ENCODE data around the gene THEM5.
"Not testable (repeated sequence)": the region's sequence is repeated elsewhere in the genome, so short reads cannot be mapped to it uniquely, and the experiment has no call there.

Gene THEM5

DNA sequence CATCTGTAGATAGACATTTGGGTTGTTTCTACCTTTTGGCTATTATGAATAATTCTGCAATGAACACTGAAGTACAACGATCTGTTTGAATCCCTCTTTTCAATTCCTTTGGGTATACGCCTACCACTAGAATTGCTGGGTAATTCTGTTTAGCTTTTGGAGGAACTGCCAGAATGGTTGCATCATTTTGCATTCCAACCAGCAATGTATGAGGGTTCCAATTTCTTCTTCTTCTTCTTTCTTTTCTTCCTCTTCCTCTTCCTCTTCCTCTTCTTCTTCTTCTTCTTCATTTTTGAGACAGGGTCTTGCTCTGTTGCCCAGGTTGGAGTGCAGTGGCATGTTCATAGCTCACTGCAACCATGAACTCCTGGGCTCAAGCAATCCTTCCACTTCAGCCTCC lies 13.8 kb upstream of the THEM5 start:
- DNase-seq: no peak

DNA sequence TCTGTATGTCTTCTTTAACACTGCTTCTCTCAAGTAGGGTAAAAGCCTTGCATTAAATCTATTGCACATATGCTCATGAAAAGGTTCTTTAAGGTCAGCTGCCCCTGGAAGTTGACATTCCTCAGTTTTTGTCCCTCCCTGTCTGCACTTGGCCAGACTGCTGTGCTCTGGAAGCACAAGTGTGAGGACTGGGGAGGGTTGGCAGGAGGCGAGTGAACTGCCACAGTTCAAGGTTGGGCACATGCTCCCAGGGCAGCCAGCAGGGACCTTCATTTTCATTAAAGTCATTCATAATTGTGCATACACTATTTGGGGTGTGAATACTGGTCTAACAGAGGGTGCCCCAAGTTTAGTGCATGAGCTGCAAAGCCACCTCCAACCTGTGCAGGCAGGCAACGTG lies 10.9 kb upstream of the THEM5 start:
- no peak for DNase-seq

DNA sequence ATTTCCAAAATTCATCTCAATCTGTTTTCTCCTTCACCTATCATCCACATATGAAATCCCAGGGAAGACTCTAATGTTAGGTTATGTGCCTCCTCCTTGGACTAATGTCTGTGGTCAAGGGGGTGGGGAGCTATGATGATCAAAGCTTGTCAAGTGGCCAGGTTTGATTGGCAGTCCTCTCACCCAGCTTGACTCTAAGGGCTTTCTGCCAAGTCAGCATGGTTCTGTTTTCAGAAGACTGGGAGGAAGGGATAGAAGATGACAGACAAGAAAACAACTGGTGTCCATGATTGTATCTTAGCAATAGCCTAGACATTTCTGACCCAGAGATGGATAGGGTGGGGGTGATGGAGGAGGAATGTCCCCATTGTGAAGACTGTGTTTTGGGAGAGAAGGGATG lies 9.1 kb upstream of the THEM5 start:
- DNase-seq: no peak

DNA sequence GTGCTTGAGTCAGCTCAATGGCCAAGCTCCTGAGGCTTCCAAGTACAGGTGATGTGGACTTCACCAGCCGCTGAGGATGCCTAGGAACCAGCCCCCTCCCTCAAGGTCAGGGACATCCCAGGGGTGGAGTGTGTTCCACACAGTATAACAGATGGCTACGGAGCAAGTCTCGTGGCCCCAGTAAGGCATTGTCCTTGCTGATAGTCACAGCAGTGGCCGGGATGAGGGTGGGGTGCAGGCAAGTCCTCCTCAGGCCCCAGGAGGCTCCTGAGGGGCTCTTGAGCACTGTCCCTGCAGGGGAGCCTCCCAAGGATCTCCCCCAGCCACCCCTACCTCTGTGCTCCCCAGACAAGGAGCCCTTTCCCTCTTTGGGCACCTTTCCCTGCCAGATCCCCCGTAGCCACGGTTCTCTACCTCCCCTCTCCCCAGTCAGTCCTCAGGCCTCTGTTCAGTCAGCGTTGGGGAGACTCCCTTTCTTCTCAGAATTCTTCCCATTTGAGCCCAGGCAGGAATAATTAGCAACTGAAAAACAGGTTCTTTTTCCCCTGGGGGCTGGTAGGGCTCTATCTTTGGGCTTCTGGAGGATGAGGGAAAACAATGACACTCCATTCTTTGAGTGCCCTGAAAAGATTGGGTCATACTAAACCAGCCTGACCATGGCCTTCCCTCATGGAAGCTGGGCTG lies 7.1 kb upstream of the THEM5 start:
- no peak for DNase-seq

DNA sequence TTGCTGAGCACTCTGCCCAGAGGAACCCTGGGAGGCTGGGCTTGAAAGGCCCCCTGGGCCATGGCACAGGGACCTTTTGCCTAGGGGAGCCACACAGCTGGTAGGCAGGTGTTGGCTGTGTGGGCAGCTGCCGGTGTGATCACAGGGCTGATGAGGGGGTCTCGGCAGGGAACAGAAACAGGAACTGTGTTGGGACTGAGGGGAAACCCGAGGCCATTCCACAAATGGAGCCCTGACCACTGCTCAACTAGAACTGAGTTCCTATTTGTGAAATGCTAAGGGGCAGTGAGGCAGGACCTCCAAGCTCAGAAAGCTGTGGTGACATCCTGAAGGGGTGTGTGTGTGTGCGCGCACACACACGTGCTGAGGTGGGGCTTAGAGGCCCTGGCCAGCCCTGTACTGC lies 6.4 kb upstream of the THEM5 start:
- DNase-seq: no peak

DNA sequence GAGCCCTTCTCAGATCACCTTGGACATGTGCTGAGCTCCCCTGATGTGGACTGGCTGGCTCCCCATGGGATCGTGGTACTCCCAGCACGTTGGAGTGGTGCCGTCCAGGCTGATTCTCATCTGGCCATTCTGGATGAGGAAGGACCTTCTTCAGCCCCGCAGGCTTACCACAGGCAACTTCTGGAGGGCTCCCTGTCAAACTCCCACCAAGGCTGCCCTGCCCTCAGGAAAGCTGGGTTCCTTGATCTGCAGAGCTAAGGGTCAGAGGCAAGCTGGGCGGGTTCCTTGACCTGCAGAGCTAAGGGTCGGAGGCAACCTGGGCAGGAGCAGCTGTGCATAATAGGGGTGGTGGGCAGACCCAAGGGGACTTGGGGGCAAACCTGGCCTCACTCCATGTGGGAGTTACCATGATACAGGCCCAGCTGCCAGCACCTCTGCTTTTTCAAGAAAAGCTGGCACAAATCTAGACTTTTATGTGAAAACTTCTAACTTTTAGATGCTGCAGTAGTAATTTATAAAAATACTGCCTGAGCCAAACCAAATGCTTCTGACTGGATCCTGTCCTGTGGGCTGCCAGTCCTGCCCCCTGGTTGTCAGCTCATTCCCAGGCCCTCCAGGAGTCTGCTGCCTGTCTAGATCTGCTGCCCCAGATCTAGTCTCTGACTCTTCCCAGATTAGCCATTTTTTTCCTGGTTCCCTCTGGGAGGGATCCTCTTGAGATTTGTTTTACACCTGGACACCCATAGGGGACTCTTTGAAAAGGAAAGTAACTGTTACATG lies 5.6 kb upstream of the THEM5 start:
- no peak for DNase-seq

DNA sequence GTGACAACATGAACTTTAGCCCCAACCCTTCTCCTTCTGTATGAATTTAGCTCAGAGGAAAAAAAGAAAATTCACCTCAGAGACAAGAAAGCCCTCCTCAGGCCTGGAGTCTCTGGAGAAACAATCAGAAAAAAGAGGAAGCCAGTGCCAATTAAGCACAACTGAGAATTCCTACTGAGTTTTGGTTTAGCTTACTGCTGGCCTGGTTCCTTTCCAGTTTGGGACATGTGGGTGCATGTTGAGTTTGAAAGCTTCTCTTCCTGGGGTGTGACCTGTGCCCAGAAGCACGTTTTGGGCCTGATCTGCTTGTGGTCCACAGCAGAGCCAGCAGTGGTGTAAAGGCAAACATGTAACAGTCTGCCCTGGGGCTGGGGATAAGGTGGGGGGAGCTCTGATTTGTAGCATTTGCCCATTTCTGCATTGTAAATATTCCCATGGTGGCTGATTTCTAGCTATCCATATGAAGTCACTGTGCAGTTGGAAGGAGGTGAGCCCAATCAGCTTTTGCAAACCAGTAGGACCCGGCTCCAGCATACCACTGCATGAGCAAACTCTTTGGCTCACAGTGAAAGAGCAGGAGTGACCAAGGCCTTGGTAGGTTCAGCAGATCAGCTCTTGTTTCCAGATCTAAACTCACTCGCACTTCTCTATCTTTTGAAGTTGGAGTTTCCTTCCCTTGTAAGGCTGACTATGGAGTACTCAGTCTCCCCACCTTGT lies 4.7 kb upstream of the THEM5 start:
- no peak for DNase-seq

DNA sequence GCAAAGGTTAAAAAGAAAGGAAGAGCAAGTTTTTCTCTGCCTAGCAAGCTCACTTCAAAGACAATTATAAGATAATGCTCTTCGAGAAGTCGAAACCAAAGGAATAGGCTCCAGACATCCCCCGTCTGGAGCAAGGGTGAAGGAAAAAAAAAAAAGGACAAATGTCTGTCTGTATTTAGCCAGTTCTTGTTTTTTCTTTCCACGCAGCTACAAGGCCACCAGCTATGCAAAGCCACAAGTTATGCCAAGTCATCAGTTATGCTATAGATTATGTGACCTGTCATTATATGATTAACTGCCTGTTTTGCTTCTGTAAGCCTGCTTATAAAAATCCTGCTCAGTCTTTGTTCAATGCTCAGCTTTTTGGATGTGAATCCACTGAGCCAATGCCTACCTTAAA lies 2.4 kb upstream of the THEM5 start:
- no peak for DNase-seq

DNA sequence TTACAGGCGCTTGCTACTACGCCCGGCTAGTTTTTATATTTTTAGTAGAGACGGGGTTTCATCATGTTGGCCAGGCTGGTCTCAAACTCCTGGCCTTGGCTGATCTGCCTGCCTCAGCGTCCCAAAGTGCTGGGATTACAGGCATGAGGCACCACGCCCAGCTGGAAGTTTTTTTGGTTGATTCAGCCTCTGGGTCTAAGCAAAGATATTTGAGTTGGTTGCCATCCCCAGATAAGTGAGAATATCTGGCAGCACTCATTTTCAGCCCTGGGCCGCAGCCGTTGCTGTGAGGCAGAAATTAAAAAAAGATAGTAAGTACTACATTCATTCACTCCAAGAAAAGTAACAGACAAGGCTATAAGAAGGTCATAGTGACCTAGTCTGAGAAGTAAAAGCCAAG lies 2.0 kb upstream of the THEM5 start:
- DNase-seq: not testable (repeated sequence)

DNA sequence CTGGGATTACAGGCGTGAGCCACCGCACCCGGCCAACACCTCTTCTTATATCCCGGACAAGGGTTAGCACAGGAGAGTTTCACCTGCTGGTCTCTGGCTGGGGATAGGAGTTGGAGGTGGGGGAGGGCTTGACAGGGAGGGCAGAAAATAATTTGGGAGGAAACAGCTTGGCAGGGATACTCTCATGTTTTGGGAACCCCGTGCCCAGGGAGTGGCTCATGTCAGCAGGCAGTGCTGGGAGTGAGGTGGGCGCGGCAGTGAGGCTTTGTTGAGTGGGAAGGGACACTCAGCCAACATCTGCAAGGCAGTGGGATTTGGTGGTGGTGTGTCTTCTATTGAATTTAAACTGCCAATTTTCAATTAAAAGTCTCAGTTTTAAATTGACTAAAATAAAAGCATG lies 1.1 kb upstream of the THEM5 start:
- DNase-seq: no peak

DNA sequence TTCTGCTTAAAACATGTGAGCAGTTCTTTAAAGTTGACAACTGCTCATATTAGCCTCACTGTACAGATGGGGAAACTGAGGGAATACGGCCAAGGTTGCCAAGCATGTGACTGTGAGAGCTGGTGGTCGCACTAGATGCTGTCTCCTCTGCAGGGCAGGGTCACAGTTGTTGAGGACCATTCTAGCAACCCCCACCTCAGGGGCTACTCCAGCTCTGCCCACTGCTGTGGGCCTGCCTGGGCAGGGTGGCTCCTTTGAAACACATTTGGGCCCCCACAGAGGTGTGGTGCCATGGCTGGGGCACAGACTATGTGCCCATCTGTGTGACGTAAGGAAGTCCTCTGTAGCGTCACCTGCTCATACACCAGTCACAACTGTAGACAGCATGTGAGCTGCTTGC lies 779 bp downstream of the THEM5 start:
- DNase-seq: no peak

DNA sequence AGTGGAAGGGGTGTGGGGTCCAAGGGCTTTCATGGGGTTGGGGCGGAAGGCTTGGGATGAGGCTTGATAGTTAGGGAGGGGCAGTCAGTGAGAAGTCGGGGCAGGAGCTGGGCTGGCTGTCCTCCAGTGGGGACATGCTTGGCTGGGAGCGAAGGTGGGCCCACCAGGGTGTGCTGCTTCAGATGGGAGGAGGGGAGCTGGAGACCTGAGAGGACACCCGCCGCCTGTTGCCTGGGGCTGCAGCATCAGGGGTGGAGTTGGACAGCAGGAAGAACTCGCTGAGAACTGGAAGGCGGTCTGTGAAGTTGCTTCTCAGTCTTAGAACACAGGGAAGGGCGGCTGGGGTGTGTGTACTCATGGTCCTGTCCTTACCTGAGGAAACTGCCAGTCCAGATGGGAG lies 1.6 kb downstream of the THEM5 start:
- DNase-seq: no peak

DNA sequence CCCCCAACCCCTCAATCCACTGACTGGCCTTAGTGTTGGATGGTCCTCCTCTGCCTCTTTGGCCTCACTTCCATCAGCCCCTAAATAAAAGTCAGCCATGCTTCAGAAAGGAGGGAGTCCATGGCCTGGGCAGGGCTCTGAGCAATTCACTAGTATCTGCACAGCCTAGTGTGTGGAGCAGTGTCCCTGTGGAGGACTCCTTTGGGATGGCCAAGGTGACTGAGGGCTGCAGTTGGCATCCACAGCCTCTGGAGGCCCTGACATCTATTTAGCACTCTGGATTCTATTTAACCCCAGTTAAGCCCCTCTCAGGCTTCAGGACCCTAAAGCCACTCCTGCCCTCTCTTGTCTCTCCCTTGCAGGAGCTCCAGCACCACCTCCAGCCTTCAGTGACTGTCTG lies 3.6 kb downstream of the THEM5 start:
- no peak for DNase-seq

DNA sequence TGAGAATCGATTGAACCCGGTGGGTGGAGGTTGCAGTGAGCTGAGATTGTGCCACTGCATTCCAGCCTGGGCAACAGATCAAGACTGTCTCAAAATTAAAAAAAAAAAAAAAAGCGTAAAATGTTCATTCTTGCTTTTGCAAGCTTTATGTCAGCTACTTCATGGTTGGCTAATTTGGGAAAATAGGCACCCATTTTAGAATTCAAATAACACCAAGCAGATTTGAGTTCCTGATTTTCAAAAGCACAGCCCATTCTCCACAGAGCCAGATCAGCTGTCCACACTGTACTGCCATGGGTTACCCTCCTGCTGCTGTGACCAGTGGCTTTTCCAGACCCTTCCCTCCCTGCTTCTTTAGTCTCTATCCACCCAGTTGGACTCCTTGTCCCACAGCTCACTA lies 4.4 kb downstream of the THEM5 start:
- no peak for DNase-seq

DNA sequence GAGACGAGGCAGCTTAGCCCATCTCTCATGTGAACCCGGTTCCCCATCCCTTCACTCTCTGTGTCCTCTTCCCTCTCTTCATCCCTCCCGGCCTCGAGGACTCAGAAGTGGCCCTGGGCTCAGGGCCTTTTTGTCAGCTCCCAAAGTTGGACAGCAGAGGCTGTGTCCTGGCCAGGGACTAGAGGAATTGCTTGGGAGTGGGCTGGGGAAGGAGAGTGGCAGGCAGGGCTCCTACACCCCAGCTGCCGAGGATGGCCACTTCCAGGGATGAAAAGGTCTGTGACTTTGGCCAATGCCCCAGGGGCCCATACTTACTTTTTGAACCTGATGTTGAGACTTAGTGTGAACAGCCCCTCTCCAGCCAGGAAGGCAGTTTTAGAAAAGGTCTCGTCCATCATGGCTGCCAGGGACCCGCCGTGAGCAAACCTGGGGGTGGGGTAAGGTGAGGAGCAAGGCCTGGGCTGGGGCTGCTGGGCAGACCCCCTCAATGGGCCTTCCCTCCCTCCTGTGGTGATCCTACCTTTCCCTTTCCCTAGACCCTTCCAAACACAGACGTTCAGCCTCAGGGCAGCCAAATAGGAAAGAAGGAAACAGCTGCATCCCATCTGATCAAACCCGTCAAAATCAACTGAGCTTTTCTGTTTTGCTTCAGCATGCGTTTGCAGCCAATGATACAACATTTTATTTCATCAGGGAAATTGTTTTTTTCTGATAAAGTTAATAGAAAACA lies 5.5 kb downstream of the THEM5 start:
- DNase-seq: no peak

DNA sequence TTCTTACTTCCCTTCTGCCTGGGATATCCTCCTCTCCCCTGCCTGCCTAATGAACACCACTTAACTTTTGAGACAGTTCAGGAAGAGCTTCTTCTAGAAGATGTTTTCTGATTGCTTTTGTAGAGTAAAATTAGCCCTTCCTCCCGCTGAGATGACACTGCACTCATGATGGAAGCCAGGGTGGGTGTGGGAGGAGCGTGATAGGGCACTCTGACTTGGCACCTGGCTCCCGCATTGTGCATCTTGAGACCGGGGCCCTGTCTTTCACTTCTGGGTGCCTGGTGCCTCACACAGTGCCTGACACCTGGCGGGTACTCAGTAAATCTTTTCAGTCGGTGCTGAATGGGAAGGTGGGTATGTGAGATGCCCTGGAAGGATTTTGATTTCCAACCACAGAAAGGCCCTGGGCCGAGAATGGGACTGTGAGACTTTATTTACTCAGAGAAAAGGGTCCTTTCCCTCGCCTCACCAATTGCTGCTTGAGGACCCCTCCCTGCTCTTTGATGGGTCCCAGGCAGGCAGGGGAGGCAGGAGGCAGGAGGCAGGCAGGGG lies 6.8 kb downstream of the THEM5 start:
- peak; percentile 19 for DNase-seq

DNA sequence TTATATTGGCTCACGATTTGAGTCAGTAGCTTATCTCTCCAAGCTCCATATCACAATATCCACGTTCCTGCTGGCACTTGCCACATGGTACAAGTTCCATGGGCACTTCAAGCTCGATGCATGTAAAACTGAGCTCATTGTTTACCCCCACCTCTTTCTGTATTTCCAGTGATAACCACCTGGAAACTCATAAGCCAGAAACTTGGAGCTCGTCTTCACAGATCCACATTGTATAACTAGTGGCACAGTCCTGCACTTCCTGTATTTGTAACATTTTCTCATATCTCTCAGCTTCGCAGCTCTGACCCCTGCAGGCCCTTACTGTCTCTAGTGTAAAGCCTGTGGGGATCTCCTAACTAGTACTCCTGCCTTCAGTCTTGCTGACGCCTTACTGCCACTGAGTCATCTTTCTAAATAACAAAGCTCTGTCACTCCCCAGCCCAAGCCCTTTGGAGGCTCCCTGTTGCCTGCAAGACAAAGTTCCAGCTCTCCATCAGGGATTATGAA lies 7.4 kb downstream of the THEM5 start:
- no peak for DNase-seq

DNA sequence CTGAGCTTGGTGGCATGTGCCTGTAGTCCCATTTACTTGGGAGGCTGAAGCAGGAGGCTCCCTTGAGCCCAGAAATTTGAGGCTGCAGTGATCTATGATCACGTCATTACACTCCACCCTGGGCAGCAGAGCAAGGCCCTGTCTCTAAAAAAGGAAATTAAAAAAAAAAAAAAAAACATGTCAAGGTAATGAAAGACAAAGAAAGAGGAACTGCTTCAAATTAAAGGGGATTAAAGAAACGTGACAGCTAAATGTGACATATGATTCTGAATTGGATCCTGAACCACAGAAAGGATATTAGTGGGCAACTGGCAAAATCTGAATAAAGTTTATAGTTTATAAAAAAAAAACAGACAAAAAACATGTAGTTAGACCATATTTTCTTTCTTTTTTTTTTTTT lies 10.1 kb downstream of the THEM5 start:
- DNase-seq: no peak

DNA sequence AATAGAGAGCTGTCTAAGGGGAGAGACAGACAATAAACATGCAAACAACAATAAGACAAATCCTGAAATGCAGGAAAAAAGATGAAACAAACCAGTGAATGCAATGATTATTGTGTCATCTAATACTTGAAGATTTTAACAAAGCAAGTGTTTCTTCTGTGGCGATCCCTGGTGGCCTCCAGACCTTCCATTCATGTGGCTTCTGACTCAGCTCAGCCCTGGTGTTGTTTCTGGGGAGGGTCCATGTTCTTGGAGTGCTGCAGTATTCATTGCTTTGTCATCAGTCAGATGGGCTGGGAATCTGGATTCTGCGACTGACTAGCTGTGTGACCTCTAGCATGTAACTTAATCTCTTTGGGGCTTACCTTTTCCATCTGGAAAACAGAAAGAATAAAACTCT lies 12.4 kb downstream of the THEM5 start:
- DNase-seq: no peak

DNA sequence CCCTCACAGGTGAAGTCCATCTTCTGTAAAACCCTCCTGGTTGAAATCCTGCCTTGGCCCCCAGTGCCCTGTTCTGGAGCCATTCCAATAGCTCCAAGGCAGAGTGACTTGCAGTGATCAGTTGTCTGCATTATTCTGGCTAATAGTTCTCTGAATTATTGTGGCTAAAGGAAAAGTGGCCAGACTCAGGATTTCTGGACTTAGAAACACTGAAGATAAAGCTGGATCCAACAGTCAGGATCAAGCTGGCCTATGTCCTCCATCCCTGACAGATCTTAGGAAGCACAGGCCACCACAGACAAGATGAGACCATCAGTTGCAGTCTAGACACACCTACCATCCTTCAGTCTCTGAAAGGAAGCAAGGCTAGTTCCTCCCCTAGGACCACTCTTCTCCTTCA lies 13.1 kb downstream of the THEM5 start:
- no peak for DNase-seq

DNA sequence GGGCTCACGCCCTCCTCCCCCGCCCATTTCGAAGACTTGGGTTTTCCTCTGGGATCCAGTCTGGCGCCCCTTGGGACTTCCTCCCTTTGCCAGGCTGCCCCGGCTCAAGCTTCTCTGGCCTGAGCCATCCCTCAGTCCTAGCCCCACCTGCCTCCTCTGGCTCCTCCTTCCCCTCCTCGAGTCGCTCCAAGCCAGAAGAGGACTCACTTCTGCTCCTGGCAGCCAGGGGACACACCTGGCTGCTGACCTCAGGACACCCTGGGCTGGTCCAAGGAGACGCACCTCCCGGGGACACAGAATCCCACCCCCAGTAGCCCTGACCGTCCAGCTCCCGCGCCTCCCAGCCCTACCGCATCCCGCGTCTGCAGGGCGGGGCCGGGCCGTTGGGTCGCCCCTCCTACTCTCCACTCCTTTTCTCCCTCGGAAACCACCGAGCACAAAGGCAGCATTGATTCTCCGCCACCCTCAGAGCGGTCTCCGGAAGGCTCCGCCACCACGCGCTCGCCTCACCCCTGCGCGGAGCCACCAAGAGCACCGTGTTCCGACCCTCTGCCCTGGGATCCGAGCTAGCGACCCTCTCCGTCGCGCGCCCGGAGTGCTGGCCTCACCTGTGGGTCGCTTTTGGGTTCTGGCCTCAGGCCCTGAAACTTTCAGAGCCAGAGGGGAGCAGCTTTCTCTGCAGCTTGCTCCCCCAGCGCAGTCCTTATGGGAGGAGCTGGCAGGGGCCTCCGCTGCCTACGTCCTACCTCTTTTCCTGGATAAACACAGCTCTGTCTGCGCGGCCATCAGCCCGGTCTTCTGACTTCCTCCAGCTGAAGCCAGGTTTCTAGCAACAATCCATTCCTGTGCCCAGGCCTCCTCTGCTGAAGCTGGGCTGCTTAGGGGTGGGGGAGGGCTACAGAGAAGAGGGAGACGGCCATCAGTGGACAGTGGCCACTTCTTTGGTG lies 13.8 kb downstream of the THEM5 start, which contains the start of gene C2CD4D:
Gene C2CD4D, minus strand, starts transcription at position 364 of the 947 bp plus-strand sequence. CDS start 831 bp downstream, outside the sequence.
- peak; percentile 83 for DNase-seq

DNA sequence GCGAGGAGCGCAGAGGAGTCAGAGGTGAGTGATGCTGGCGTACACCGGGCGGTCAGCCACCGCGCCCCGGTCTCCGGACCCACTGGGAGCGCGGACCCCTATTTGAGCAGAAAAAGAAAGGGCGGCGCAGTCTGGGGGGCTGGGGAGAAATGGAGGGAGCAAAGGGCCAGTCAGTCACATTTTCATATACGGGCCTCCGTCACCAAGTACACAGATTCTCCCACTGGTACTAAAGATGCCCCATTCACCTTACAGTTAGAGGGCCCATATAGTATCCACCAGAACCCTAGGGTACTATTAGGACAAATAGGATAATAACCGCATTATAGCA lies 14.5 kb downstream of the THEM5 start:
- DNase-seq: no peak

Measured in CD4-positive, alpha-beta T cell treated with Interleukin-17A for 1 hour (primary cell).